Tibial nerve (tissue), 3 donors: ENCODE results near the gene AHCTF1.
"Not testable (repeated sequence)": the region's sequence is repeated elsewhere in the genome, so short reads cannot be mapped to it uniquely, and the experiment has no call there.

Experiments
- CTCF ChIP-seq, 5 experiments: fragments of 200-600 bp in 3 of 5; fragments of 450-650 bp in 2 of 5; sonication (generic) in 3 of 5; IDR thresholded peaks; one replicate each; pipeline ENCODE4 v1.5.1; 2016 to 2019; ENCODE audit warnings: antibody characterized with exemption in 5 of 5, mild to moderate bottlenecking in 3 of 5, moderate library complexity in 2 of 5
- POLR2A ChIP-seq, 2 donors: fragments of 450-650 bp; IDR thresholded peaks; one replicate each; pipeline ENCODE4 v1.6.1; 2017; ENCODE audit warnings: antibody characterized with exemption in 2 of 2, mild to moderate bottlenecking in 2 of 2, moderate library complexity in 2 of 2

GRCh38 chr1:246850640-246851039 is 81.1 kb downstream of the AHCTF1 start:
- TF ChIP-seq CTCF, POLR2A (IDR thresholded peaks at IDR 0.05): not testable (repeated sequence)
